Panc1 (cell line): ENCODE data around the gene MLST8.

Experiments
- CTCF ChIP-seq: fragments of 450-650 bp; IDR thresholded peaks from 2 replicates; pipeline ENCODE4 v1.5.1; 2017; ENCODE audit warnings: mild to moderate bottlenecking
- POLR2AphosphoS5 ChIP-seq: IDR thresholded peaks from 2 replicates; pipeline ENCODE4 v1.6.1; 2012; ENCODE audit warnings: mild to moderate bottlenecking, low read depth, low read length, moderate library complexity
- REST ChIP-seq, 2 experiments: IDR thresholded peaks; 2 replicates each; pipeline ENCODE4 v1.6.1; 2011 to 2012; ENCODE audit warnings: low read depth in 2 of 2, control low read depth in 1 of 2, low read length in 1 of 2, mild to moderate bottlenecking in 1 of 2, moderate library complexity in 1 of 2; ENCODE audit not compliant: insufficient read depth in 1 of 2
- SIN3A ChIP-seq: IDR thresholded peaks from 2 replicates; pipeline ENCODE4 v1.6.1; 2012; ENCODE audit warnings: low read depth, mild to moderate bottlenecking, low read length, moderate library complexity, borderline replicate concordance; ENCODE audit not compliant: insufficient read depth
- TCF7L2 ChIP-seq: IDR thresholded peaks from 2 replicates; pipeline ENCODE4 v1.6.1; 2011; ENCODE audit warnings: mild to moderate bottlenecking, low read depth, low read length, inconsistent platforms

- TF ChIP-seq CTCF (no peak), POLR2AphosphoS5 (no peak), REST (IDR thresholded peaks at IDR 0.05; ENCODE audit: insufficient read depth in 1 of 2, low read depth in 2 of 2, low read length in 1 of 2) (no peak), SIN3A (no peak), TCF7L2 (no peak)
These were observed 6.7 kb downstream of the MLST8 start for GRCh38 chr16:2211923-2212347.
